ENCODE data around the gene KIAA1958.
"Not testable (repeated sequence)": the region's sequence is repeated elsewhere in the genome, so short reads cannot be mapped to it uniquely, and the experiment has no call there.

GRCh38 chr9:112591875-112592274, 105.2 kb downstream of the KIAA1958 start:
- TF ChIP-seq CTCF (conservative IDR thresholded peaks at IDR 0.05; ENCODE audit: low read depth in 2 of 2); JUNB (IDR thresholded peaks at IDR 0.05; ENCODE audit: unreplicated experiment); EZH2phosphoT487 (IDR thresholded peaks at IDR 0.05; ENCODE audit: unreplicated experiment); EZH2 (IDR thresholded peaks at IDR 0.05; ENCODE audit: low read depth, unreplicated experiment); REST (IDR thresholded peaks at IDR 0.05; ENCODE audit: unreplicated experiment); ZNF331 (CRISPR knock-in tag; IDR thresholded peaks at IDR 0.05; ENCODE audit: low read depth); POLR2AphosphoS5 (IDR thresholded peaks at IDR 0.05; ENCODE audit: low read depth); CREB1 (CRISPR knock-in tag; IDR thresholded peaks at IDR 0.05; ENCODE audit: low read depth): not testable (repeated sequence)
